Stimulated activated CD4-positive, alpha-beta T cell treated with anti-CD3 and anti-CD28 coated beads, Interleukin-4, amount 100 ng/mL, for 4 hours (primary cell): ENCODE data around the gene SNX5.

ENCODE experiments used
- DNase-seq, 2 experiments: peaks; one replicate each; pipeline ENCODE4 v3.0.0-alpha.2; 2020

The SNX5 gene

GRCh38 chr20:17938871-17939619, 29.5 kb downstream of the SNX5 start:
- peak; percentile 41 to 43 for DNase-seq

GRCh38 chr20:17936761-17937732, 31.5 kb downstream of the SNX5 start:
- no peak for DNase-seq

GRCh38 chr20:17936286-17936760, 32.3 kb downstream of the SNX5 start:
- DNase-seq: no peak

GRCh38 chr20:17935761-17936160, 32.8 kb downstream of the SNX5 start:
- no peak for DNase-seq

GRCh38 chr20:17935186-17935585, 33.4 kb downstream of the SNX5 start:
- DNase-seq: no peak

- no peak for DNase-seq
These were observed 34.3 kb downstream of the SNX5 start for GRCh38 chr20:17934141-17934862.

GRCh38 chr20:17933711-17934110, 34.9 kb downstream of the SNX5 start:
- DNase-seq: no peak

- DNase-seq: no peak
These were observed 35.5 kb downstream of the SNX5 start for GRCh38 chr20:17933121-17933520.

GRCh38 chr20:17932396-17932795, 36.2 kb downstream of the SNX5 start:
- DNase-seq: no peak

- DNase-seq: no peak
These were observed 37.1 kb downstream of the SNX5 start for GRCh38 chr20:17931513-17931912.

- no peak for DNase-seq
These were observed 39.8 kb downstream of the SNX5 start for GRCh38 chr20:17928633-17929311.

GRCh38 chr20:17928211-17928611, 40.4 kb downstream of the SNX5 start:
- no peak for DNase-seq

GRCh38 chr20:17925940-17926300, 42.7 kb downstream of the SNX5 start:
- no peak for DNase-seq

GRCh38 chr20:17925141-17925939, 43.3 kb downstream of the SNX5 start:
- no peak for DNase-seq

- no peak for DNase-seq
These were observed 46.8 kb downstream of the SNX5 start for GRCh38 chr20:17921774-17922173.

- no peak for DNase-seq
These were observed 49.4 kb downstream of the SNX5 start for GRCh38 chr20:17919149-17919548.

- no peak for DNase-seq
These were observed 50.6 kb downstream of the SNX5 start for GRCh38 chr20:17917832-17918618.

GRCh38 chr20:17916433-17916891, 52.1 kb downstream of the SNX5 start:
- no peak for DNase-seq

- no peak for DNase-seq
These were observed 53.6 kb downstream of the SNX5 start for GRCh38 chr20:17914957-17915356.

- no peak for DNase-seq
These were observed 55.7 kb downstream of the SNX5 start for GRCh38 chr20:17912916-17913315.

- DNase-seq: no peak
These were observed 56.7 kb downstream of the SNX5 start for GRCh38 chr20:17911927-17912326.
